ENCODE measurements around the gene IGFBP6. TPM values are rescaled to one million over a fixed set of nuclear protein-coding genes. Genes with fewer than 3 reads are reported as not detected.

The IGFBP6 gene
- total RNA-seq, 1 donor from 2014 or later, result 0.72 TPM

DNA sequence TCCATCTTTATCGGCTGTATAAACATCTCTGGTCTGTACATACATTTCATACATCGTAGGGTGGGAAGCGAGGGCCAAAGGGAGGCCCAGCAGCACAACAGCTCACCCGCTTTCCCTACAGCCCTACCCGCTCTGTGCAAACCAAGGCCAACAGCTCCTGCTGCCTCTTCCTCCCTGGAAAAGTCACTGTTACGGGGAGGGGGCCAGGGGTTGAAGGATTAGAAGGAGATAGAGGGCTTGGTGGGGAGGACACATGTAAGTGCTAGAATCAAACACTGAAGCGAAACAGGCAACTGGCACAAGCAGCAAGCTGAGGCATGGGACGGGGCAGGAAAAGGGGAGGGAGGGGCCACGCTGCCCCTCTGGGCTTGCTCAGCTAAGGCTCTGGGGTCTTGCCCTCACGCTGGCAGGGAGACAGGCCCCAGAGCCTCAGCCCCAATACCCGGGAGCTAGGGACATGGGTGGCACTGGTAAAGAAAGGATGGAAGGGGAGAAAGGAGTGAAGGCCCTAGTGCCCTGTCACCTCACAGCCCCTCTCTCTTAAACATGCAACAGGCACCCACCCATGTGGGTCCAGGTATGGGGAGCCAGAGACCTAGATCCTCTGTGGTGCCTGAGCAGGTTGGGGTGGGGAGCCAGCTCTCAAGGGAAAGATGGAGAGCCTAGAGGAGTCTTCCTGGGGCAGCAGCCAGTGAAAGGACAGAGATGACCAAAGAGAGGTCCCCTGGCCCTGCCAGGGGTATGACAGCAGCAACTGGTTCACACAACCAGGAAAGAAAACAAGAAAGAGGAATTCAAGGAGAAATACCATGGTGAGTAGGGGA is 32.6 kb upstream of the IGFBP6 start:
- no peaks in the 10 kb centered on the region for H3K9me3 Mint-ChIP-seq
- H3K27me3 Mint-ChIP-seq (ENCODE audit: low read depth), result no peaks in the 10 kb centered on the region
- H3K36me3 Mint-ChIP-seq (ENCODE audit: low read depth), result peaks cover 2% of the 10 kb centered on the region
- TF ChIP-seq, protein P1, sequence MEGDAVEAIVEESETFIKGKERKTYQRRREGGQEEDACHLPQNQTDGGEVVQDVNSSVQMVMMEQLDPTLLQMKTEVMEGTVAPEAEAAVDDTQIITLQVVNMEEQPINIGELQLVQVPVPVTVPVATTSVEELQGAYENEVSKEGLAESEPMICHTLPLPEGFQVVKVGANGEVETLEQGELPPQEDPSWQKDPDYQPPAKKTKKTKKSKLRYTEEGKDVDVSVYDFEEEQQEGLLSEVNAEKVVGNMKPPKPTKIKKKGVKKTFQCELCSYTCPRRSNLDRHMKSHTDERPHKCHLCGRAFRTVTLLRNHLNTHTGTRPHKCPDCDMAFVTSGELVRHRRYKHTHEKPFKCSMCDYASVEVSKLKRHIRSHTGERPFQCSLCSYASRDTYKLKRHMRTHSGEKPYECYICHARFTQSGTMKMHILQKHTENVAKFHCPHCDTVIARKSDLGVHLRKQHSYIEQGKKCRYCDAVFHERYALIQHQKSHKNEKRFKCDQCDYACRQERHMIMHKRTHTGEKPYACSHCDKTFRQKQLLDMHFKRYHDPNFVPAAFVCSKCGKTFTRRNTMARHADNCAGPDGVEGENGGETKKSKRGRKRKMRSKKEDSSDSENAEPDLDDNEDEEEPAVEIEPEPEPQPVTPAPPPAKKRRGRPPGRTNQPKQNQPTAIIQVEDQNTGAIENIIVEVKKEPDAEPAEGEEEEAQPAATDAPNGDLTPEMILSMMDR (conservative IDR thresholded peaks at IDR 0.05), result no peak
- peaks cover 16% of the 10 kb centered on the region for H3K4me1 Mint-ChIP-seq
- no peak for DNase-seq (ENCODE audit: low read depth, low spot score)
- H3K27ac Mint-ChIP-seq (ENCODE audit: unreplicated experiment), result peak overlapping the region; percentile 67
- H3K4me3 Mint-ChIP-seq, result peak overlapping the region; percentile 19

DNA sequence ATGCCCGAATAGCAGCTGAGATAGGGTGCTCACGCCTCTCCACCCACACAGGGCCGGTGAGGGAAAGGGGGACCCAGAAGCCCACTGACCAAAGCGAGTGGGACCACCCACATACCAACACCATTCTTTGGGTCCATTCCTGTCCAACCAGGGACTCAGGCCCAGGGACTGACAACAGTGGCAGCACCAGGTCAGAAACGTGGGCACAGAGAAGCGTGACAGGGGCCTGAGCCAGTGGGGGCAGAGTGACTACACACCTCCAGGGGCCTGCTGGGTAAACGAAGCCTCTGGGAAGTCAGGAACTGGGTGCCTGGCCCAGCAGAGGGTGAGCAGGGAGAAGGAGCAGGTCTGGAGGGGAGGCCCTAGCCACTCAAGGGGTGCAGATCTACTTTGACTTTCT is 32.0 kb upstream of the IGFBP6 start:
- Mint-ChIP-seq H3K27ac (ENCODE audit: unreplicated experiment) (peak overlapping the region; percentile 67), H3K9me3 (no peaks in the 10 kb centered on the region), H3K4me1 (peaks cover 16% of the 10 kb centered on the region), H3K27me3 (ENCODE audit: low read depth) (no peaks in the 10 kb centered on the region), H3K4me3 (no peak overlapping the region), H3K36me3 (ENCODE audit: low read depth) (peaks cover 2% of the 10 kb centered on the region)
- TF ChIP-seq, protein P1 (conservative IDR thresholded peaks at IDR 0.05), result no peak
- no peak for DNase-seq (ENCODE audit: low read depth, low spot score)

DNA sequence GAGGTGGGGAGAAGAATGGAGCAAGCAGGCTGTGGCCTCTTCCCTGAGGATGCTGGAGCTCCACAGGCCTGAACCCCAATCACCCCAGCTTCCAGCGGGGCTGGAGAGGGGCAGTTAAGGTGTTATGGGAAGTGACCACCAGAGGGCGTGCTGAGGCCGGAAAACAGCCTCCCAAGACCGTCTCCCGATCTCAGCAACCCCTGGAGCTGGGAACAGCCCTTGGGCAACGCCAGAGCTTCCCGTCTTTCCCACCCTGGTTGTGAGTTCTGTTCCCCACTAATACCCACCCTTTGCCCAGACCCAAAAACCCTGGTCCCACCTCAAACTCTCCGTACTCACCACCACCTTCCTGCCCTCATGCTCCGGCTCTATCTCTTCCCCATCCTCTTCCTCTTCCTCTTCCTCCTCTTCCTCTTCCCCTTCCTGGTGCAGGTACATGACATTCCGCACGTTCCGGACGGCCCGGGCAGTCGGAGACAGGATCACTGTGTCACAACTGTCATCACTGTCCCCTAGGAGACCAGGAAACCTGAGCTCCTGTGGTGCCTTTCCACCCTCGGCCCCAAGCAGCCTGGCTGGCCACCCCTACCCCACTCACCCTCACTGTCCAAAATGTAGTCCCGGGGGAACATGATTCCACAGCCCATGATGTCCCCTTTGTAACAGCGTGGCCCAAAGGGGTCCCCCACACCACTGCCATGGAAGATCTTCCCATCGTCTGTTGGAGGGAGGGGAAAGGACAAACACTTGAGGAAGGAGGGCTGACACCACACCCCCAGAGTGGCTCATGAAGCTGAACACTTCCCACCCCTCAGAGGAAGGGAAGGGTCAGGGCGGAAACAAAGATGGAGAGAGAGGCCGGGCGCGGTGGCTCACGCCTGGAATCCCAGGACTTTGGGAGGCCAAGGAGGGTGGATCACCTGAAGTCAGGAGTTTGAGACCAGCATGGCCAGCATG is 31.2 kb upstream of the IGFBP6 start:
- Mint-ChIP-seq H3K4me3 (no peak overlapping the region), H3K36me3 (ENCODE audit: low read depth) (peaks cover 2% of the 10 kb centered on the region), H3K4me1 (peaks cover 23% of the 10 kb centered on the region), H3K27ac (ENCODE audit: unreplicated experiment) (no peak overlapping the region), H3K27me3 (ENCODE audit: low read depth) (no peaks in the 10 kb centered on the region), H3K9me3 (no peaks in the 10 kb centered on the region)
- TF ChIP-seq, protein P1 (conservative IDR thresholded peaks at IDR 0.05), result peak; percentile 91
- DNase-seq (ENCODE audit: low read depth, low spot score), result peak; percentile 79

DNA sequence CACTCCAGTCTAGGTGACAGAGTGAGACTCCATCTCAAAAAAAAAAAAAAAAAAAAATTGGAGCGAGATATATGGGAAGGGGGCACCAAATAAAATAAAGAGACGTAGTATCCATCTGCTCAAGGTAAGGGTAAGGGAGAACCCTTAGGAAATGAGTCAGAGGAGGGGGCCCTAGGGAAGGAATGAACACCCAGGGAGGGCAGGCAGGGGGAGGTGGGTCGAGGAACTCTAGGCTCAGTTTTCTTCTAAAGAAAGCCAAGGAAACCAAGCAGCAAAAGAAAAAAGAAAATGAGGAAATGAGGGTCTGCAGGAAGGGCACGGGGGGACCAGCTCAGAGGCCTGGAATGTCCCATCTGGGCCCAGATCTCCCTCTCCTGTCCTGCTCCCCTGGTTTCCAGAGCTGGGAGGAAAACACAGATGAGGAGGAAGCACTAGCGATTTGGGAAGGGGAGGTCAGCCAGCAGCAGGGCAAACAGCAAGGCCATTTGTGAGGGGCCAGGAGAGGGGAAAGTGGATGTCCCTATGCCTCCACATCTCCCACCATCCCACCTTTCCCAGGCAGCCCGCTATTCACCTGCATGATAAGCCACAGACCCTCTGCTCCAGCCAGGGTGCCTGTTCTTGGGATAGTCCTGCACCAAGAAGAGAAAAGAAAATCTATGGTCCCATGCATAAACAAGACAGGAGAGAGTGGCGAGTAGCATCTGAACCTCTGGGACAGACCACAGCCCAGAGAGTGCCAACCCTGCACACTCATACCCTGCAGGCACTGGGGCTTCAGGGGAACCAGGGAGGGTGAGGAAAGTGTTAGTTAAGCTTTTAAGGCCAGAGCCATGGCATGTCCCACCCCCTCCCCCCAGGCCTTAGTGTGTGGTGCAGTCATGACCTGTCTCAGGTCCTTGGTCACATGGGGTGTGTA is 30.1 kb upstream of the IGFBP6 start:
- Mint-ChIP-seq H3K27ac (ENCODE audit: unreplicated experiment) (peak overlapping the region; percentile 75), H3K4me3 (no peak overlapping the region), H3K36me3 (ENCODE audit: low read depth) (peaks cover 2% of the 10 kb centered on the region), H3K27me3 (ENCODE audit: low read depth) (no peaks in the 10 kb centered on the region), H3K4me1 (peaks cover 30% of the 10 kb centered on the region), H3K9me3 (no peaks in the 10 kb centered on the region)
- DNase-seq (ENCODE audit: low read depth, low spot score), result no peak
- TF ChIP-seq, protein P1 (conservative IDR thresholded peaks at IDR 0.05), result no peak

Measured in neural crest cell (in vitro differentiated cells).